Breast epithelium (tissue), 4 donors: ENCODE data around the gene GPATCH8. TPM values are rescaled to one million over a fixed set of nuclear protein-coding genes. Genes with fewer than 3 reads are reported as not detected.

ENCODE experiments used
- DNase-seq, 2 donors: peaks; one replicate each; pipeline ENCODE4 v3.0.0-alpha.2; 2019; ENCODE audit warnings: low spot score in 2 of 2
- H3K27ac ChIP-seq, 2 donors: fragments of 200-600 bp; sonication (generic) in 1 of 2; one replicate each; pipeline ENCODE4 v1.5.1; 2016 to 2019; ENCODE audit warnings: mild to moderate bottlenecking in 1 of 2
- H3K27me3 ChIP-seq, 2 donors: fragments of 200-600 bp; sonication (generic) in 1 of 2; one replicate each; pipeline versions ENCODE4 v1.5.1 to v1.6.0; 2017 to 2019; ENCODE audit warnings: control low read depth in 1 of 2, mild to moderate bottlenecking in 1 of 2
- H3K36me3 ChIP-seq: fragments of 200-600 bp; one replicate; pipeline ENCODE4 v1.5.1; 2019
- H3K4me1 ChIP-seq, 2 donors: fragments of 200-600 bp; sonication (generic); one replicate each; pipeline ENCODE4 v1.5.1; 2016 to 2019; ENCODE audit warnings: control low read depth in 1 of 2
- H3K4me3 ChIP-seq, 3 donors: fragments of 200-600 bp; sonication (generic); 1 replicate in 2 of 3; 2 replicates in 1 of 3; pipeline ENCODE4 v1.5.1; 2016 to 2019; ENCODE audit warnings: mild to moderate bottlenecking in 3 of 3, moderate library complexity in 2 of 3
- H3K9me3 ChIP-seq, 2 donors: fragments of 200-600 bp; sonication (generic) in 1 of 2; one replicate each; pipeline ENCODE4 v1.5.1; 2016 to 2019; ENCODE audit warnings: control low read depth in 1 of 2
- CTCF ChIP-seq, 3 donors: fragments of 450-650 bp; IDR thresholded peaks; one replicate each; pipeline ENCODE4 v1.5.1; 2016 to 2017; ENCODE audit warnings: antibody characterized with exemption in 3 of 3, mild to moderate bottlenecking in 3 of 3, moderate library complexity in 3 of 3
- POLR2A ChIP-seq: fragments of 450-650 bp; IDR thresholded peaks from one replicate; pipeline ENCODE4 v1.6.1; 2016; ENCODE audit warnings: antibody characterized with exemption, mild to moderate bottlenecking, moderate library complexity
- POLR2AphosphoS5 ChIP-seq, 3 donors: sonication (generic); formaldehyde crosslinking; IDR thresholded peaks; one replicate each; pipeline ENCODE4 v1.6.1; 2017; ENCODE audit warnings: antibody characterized with exemption in 3 of 3
- intact Hi-C: fragments of 100-400 bp; cut with DNase I; formaldehyde crosslinking; loops from one replicate; pipeline ENCODE4 v1.15.1; 2023; ENCODE audit warnings: low total_unique reads
- total RNA-seq, 3 donors: library from RNA; depleted of rRNA; stranded (reverse); fragments of >200 nt; gene quantifications; one replicate each; pipeline ENCODE4 v1.1.0, GENCODE V29; 2016

Gene GPATCH8
- total RNA-seq, 3 donors from 2014 or later, result 36.8 to 62.5 (median 51.5) TPM

DNA sequence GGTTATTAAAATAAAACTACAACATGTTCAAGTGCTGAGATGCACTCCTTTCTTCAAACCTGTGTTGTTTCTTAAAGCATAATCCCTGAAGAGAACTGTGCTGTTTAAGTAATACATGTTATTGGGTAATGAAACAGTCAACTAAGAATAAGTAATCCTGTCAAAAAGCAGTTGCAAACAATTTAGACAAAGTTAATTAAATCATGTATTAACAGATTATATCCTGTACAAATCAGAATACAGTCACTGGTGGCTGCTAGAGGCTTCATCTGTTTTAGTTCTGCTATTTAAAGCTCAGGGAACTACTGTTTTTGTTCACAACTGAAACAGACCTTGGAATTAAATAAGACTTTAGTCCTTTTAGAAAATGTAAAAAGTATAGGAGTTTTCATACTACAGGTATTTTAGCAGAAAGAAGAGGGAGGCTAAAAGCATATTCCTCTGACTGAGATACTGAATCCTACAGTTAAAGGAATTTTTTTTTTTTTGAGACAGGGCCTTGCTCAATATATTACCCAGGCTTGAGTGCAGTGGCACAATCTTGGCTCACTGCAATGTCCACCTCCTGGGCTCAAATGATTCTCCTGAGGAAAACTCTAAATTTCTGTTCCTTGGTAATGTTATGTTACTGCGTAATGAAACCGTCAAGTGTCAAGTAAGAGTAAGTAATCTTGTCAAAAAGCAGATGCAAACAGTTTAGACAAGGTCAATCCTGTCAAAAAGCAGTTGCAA is 86.5 kb downstream of the GPATCH8 start:
- no peak for DNase-seq
- Histone ChIP-seq H3K4me3 (no peak overlapping the region), H3K4me1 (no peaks in the 10 kb centered on the region), H3K27ac (no peak overlapping the region), H3K9me3 (no peaks in the 10 kb centered on the region), H3K27me3 (no peaks in the 10 kb centered on the region), H3K36me3 (no peaks in the 10 kb centered on the region)
- intact Hi-C loops, result no loop called here
- TF ChIP-seq CTCF (IDR thresholded peaks at IDR 0.05) (no peak), POLR2AphosphoS5 (IDR thresholded peaks at IDR 0.05) (no peak), POLR2A (no peak)

GRCh38 chr17:44414394-44415155 is 88.6 kb downstream of the GPATCH8 start:
- no peak overlapping the region for H3K4me3 ChIP-seq
- intact Hi-C loops, result loop anchor here (5.0 kb wide), 1 partner anchor 1443 kb away; no protein-coding TSS in a partner anchor

DNA sequence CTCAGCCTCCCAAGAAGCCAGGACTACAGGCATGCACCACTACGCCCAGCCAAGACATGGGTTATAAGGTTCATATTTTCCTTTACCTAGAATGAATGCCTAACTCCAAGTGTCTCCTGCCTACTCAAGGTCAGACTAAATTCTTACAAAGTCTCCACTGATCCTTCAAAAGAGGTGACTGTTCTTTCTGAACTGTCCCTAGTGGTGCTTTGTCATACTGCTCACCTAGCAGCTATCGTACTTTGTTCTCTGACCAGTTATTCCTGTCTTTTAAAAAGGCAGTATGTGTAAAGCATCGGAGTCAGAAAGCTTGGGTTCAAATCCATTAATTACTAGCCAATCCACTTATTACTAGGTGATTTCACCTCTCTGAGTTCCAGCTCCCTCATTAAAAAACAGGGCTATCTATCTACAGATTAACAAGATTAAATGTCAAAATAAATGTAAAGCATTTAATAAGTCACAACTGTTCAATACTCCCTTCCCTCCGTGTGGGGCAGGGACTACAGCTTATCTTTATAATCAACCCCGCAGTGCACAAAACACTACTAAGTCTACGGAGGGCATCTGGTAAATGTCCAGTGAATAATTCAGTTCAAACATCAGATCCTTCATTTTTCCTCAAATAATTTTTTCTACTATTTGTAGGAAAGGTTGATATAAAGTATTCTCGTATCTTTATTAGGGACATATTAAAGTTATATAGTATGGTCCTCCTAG is 93.7 kb downstream of the GPATCH8 start:
- intact Hi-C loops, result loop anchor here (5.0 kb wide), 1 partner anchor 1448 kb away; no protein-coding TSS in a partner anchor
- TF ChIP-seq POLR2AphosphoS5 (IDR thresholded peaks at IDR 0.05) (no peak), CTCF (IDR thresholded peaks at IDR 0.05) (peak in 1 of 3 donors; percentile 24), POLR2A (no peak)
- Histone ChIP-seq H3K36me3 (no peaks in the 10 kb centered on the region), H3K4me3 (no peak overlapping the region), H3K4me1 (no peaks in the 10 kb centered on the region), H3K9me3 (no peaks in the 10 kb centered on the region), H3K27me3 (no peaks in the 10 kb centered on the region), H3K27ac (no peak overlapping the region)
- no peak for DNase-seq

More at GRCh38 chr17:44414394-44415155, 88.6 kb downstream of the GPATCH8 start:
- H3K27me3 ChIP-seq, result no peaks in the 10 kb centered on the region
- DNase-seq, result no peak
- no peak for TF ChIP-seq CTCF (IDR thresholded peaks at IDR 0.05)
- TF ChIP-seq POLR2A, result no peak
- no peak for TF ChIP-seq POLR2AphosphoS5 (IDR thresholded peaks at IDR 0.05)
- no peak overlapping the region for H3K27ac ChIP-seq
- no peaks in the 10 kb centered on the region for H3K36me3 ChIP-seq
- no peaks in the 10 kb centered on the region for H3K9me3 ChIP-seq
- no peaks in the 10 kb centered on the region for H3K4me1 ChIP-seq

DNA sequence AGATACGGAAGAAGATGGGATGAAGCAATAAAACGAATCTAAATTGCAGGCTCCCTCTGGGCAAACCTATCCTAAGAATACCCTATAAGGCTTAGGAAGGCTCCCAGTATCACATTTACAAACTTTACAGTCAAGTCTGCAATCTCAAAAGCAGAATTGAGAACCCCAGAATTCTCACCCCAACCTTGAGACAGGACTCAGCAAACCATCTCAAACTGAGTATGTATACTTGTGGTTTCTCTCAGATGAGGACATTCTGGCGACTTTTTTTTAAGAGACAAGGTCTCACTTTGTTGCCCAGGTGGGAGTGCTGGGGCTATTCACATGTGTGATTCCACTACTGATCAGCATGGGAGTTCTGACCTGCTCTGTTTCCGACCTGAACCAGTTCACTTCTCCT is 94.4 kb downstream of the GPATCH8 start:
- no peaks in the 10 kb centered on the region for H3K27me3 ChIP-seq
- no peaks in the 10 kb centered on the region for H3K36me3 ChIP-seq
- no peaks in the 10 kb centered on the region for H3K4me1 ChIP-seq
- intact Hi-C loops, result no loop called here
- H3K4me3 ChIP-seq, result no peak overlapping the region
- DNase-seq, result no peak
- no peak overlapping the region for H3K27ac ChIP-seq
- TF ChIP-seq POLR2A (no peak), CTCF (IDR thresholded peaks at IDR 0.05) (no peak), POLR2AphosphoS5 (IDR thresholded peaks at IDR 0.05) (no peak)
- H3K9me3 ChIP-seq, result no peaks in the 10 kb centered on the region
